GM12892 (cell line): ENCODE results near the gene NPIPB8.

Experiments used
- POLR2A ChIP-seq: IDR thresholded peaks from 2 replicates; pipeline ENCODE4 v1.6.1; 2011; ENCODE audit warnings: low read depth, low read length, control low read depth
- POLR2AphosphoS5 ChIP-seq: IDR thresholded peaks from 2 replicates; pipeline ENCODE4 v1.6.1; 2011; ENCODE audit warnings: low read depth, low read length, control low read depth

- TF ChIP-seq POLR2AphosphoS5 (no peak), POLR2A (no peak)
Measured at GRCh38 chr16:28602529-28602928, 35.3 kb upstream of the NPIPB8 start.
